Muscle layer of colon (tissue), 2 donors: ENCODE results near the gene LUM.
A peak's percentile ranks its signal among the peaks of the same experiment; 100 is the strongest.

Source experiments
- H3K27ac ChIP-seq: one replicate; pipeline ENCODE4 v1.7.0; 2013; ENCODE audit warnings: low read depth, mild to moderate bottlenecking, low read length, moderate library complexity
- H3K27me3 ChIP-seq, 2 donors: one replicate each; pipeline ENCODE4 v1.7.0; 2013; ENCODE audit warnings: low read length in 2 of 2, mild to moderate bottlenecking in 2 of 2; ENCODE audit not compliant: insufficient read depth in 2 of 2, control insufficient read depth in 1 of 2
- H3K36me3 ChIP-seq: one replicate; pipeline ENCODE4 v1.7.0; 2013; ENCODE audit warnings: mild to moderate bottlenecking, low read length; ENCODE audit not compliant: insufficient read depth
- H3K4me1 ChIP-seq: one replicate; pipeline ENCODE4 v1.7.0; 2013; ENCODE audit warnings: mild to moderate bottlenecking, low read length; ENCODE audit not compliant: insufficient read depth
- H3K4me3 ChIP-seq, 2 donors: one replicate each; pipeline ENCODE4 v1.7.0; 2013; ENCODE audit warnings: low read length in 2 of 2, low read depth in 1 of 2, mild to moderate bottlenecking in 1 of 2, moderate library complexity in 1 of 2
- H3K9ac ChIP-seq: one replicate; pipeline ENCODE4 v1.7.0; 2013; ENCODE audit warnings: low read length
- H3K9me3 ChIP-seq: one replicate; pipeline ENCODE4 v1.7.0; 2013; ENCODE audit warnings: mild to moderate bottlenecking, low read length
- donor health status: abdominal sarcoma.
- donor health status: Adenocarcinoma of cecum.

LUM gene, protein sequence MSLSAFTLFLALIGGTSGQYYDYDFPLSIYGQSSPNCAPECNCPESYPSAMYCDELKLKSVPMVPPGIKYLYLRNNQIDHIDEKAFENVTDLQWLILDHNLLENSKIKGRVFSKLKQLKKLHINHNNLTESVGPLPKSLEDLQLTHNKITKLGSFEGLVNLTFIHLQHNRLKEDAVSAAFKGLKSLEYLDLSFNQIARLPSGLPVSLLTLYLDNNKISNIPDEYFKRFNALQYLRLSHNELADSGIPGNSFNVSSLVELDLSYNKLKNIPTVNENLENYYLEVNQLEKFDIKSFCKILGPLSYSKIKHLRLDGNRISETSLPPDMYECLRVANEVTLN

GRCh38 chr12:91111366-91112325, at the start of gene LUM:
Gene LUM (minus strand): TSS chr12:91111494. CDS start chr12:91108979, 2,515 bp downstream.
- no peaks in the 10 kb centered on the region for H3K27me3 ChIP-seq
- H3K9ac ChIP-seq = peak within 1 kb of the TSS; percentile 4
- no peaks in the 10 kb centered on the region for H3K36me3 ChIP-seq
- no peaks in the 10 kb centered on the region for H3K9me3 ChIP-seq
- H3K27ac ChIP-seq = peak within 1 kb of the TSS; percentile 19
- peaks cover 10% of the 10 kb centered on the region for H3K4me1 ChIP-seq
- H3K4me3 ChIP-seq = peak within 1 kb of the TSS in 1 of 2 donors; percentile 47

DNA sequence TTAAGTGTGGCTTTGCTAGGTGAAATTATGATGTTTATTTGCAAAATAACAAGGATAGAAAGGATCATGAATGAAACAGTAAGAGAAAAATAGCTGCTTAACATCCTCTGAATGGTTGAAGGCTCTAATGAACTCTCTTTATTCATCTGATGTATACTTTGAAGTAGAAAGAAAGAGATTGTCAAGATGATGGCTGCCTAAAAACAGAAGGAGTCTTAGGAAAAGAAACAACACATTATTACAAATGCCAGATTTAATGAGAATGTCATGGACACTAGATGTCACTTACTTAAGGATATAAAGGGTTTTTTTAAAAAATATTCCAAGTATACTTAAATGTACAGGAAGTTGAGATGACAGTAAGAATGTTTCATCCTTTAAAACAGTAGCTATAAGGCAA, 49.7 kb upstream of the LUM start:
- no peaks in the 10 kb centered on the region for H3K27me3 ChIP-seq
- peaks cover 9% of the 10 kb centered on the region for H3K36me3 ChIP-seq
- H3K9ac ChIP-seq = no peak overlapping the region
- H3K4me1 ChIP-seq = no peaks in the 10 kb centered on the region
- H3K4me3 ChIP-seq = no peak overlapping the region
- no peak overlapping the region for H3K27ac ChIP-seq
- H3K9me3 ChIP-seq = no peaks in the 10 kb centered on the region

DNA sequence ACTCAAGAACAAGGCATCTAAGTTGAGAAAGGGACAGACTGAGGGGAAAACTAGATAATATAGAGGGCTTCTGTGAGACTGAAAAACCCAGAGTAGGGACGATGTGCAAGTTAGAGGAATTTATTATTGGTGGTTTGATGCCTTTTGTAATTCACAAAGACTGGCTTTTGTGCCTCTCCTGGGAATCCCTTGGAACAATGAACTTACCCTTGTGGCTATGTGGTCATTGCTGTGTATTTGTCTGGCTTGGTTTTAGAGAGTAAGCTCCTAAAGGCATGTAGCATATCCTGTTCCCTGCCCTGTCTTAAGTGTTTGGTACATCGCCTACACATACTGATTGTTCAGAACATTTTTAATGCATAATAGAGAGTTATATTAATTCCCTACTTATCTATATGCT, 44.7 kb upstream of the LUM start:
- H3K9ac ChIP-seq = no peak overlapping the region
- H3K9me3 ChIP-seq = no peaks in the 10 kb centered on the region
- H3K27me3 ChIP-seq = no peaks in the 10 kb centered on the region
- no peak overlapping the region for H3K4me3 ChIP-seq
- H3K4me1 ChIP-seq = no peaks in the 10 kb centered on the region
- H3K36me3 ChIP-seq = no peaks in the 10 kb centered on the region
- H3K27ac ChIP-seq = no peak overlapping the region

- H3K36me3 ChIP-seq = no peaks in the 10 kb centered on the region
- no peaks in the 10 kb centered on the region for H3K27me3 ChIP-seq
- no peaks in the 10 kb centered on the region for H3K9me3 ChIP-seq
- no peak overlapping the region for H3K4me3 ChIP-seq
- no peaks in the 10 kb centered on the region for H3K4me1 ChIP-seq
- H3K9ac ChIP-seq = no peak overlapping the region
- no peak overlapping the region for H3K27ac ChIP-seq
Measured at GRCh38 chr12:91154131-91154530, 42.8 kb upstream of the LUM start.

GRCh38 chr12:91144053-91144452, 32.8 kb upstream of the LUM start:
- Histone ChIP-seq H3K4me3 (no peak overlapping the region), H3K36me3 (peaks cover 4% of the 10 kb centered on the region), H3K4me1 (peaks cover 35% of the 10 kb centered on the region), H3K27me3 (no peaks in the 10 kb centered on the region), H3K9ac (no peak overlapping the region), H3K9me3 (no peaks in the 10 kb centered on the region), H3K27ac (no peak overlapping the region)

DNA sequence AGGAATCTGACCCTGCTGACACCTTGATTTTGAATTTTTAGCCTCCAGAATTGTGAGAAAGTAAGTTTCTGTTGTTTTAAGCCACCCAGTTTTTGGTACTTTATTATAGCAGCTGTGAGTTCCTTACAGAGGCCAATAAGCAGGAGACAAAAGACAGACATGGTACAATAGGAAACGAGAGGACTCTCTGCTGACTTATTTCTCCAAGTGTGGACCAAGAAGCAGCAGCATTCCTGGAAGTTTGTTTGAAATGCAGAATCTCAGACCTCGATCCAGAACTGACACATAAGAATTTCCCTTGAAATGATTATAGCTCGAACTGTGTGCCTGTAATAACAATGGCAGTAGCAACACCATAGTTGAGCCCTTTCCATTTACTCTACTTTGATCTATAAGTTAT, 31.9 kb upstream of the LUM start:
- Histone ChIP-seq H3K9ac (no peak overlapping the region), H3K27me3 (no peaks in the 10 kb centered on the region), H3K9me3 (no peaks in the 10 kb centered on the region), H3K27ac (peak overlapping the region; percentile 59), H3K4me1 (peaks cover 44% of the 10 kb centered on the region), H3K36me3 (peaks cover 4% of the 10 kb centered on the region), H3K4me3 (no peak overlapping the region)

- no peak overlapping the region for H3K9ac ChIP-seq
- no peaks in the 10 kb centered on the region for H3K9me3 ChIP-seq
- H3K27me3 ChIP-seq = no peaks in the 10 kb centered on the region
- no peak overlapping the region for H3K27ac ChIP-seq
- no peaks in the 10 kb centered on the region for H3K36me3 ChIP-seq
- peaks cover 52% of the 10 kb centered on the region for H3K4me1 ChIP-seq
- no peak overlapping the region for H3K4me3 ChIP-seq
Measured at GRCh38 chr12:91142221-91142631, 30.9 kb upstream of the LUM start.

DNA sequence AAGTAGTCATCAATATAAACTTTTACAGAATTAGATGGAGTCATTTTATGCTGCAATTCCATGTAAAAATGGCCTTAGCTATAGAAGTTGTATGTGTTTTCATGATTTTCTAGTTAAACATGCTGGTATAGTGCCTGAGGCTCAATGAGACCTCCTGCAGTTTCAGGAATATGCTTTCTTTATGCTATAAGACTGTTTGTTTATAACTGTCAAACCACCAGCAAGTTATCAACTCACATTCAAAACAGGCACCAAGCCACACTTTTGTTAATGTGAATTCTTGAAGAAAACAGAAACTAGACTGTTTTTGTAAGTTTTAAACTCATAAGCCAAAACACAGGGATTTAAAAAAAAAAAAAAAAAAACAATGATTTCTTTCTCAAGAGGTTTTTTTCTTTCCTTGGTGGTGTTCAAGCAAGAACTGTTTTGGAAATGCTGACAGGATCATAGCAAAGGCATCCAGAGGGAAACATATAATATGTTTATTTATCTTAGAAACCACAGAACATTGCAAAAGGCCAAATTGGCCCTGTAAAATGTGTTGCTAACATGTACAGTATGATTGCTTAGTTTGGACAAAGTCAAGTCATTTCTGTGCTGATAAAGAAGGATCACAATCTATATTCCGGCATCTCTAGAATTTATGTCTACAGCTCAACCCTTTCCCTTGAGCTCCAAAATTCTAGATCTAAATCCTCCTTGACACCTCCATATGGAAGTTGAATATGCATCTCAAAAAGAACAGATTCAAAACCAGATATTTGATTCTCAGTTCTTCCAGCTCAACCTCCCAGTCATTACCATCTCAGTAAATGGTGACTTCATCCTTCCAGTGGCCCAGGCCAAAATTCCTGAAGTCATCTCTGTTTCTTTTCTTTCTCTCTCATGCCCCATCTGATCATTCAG, 29.0 kb upstream of the LUM start:
- H3K9me3 ChIP-seq = no peaks in the 10 kb centered on the region
- no peaks in the 10 kb centered on the region for H3K36me3 ChIP-seq
- H3K27me3 ChIP-seq = no peaks in the 10 kb centered on the region
- H3K4me3 ChIP-seq = no peak overlapping the region
- H3K4me1 ChIP-seq = peaks cover 52% of the 10 kb centered on the region
- peak overlapping the region; percentile 19 for H3K27ac ChIP-seq
- no peak overlapping the region for H3K9ac ChIP-seq

- H3K27ac ChIP-seq = peak overlapping the region; percentile 19
Measured at GRCh38 chr12:91139286-91139685, 28.0 kb upstream of the LUM start.

GRCh38 chr12:91138337-91138920, 27.1 kb upstream of the LUM start:
- no peaks in the 10 kb centered on the region for H3K9me3 ChIP-seq
- H3K4me3 ChIP-seq = no peak overlapping the region
- H3K4me1 ChIP-seq = peaks cover 52% of the 10 kb centered on the region
- H3K27ac ChIP-seq = no peak overlapping the region
- H3K27me3 ChIP-seq = no peaks in the 10 kb centered on the region
- no peaks in the 10 kb centered on the region for H3K36me3 ChIP-seq
- no peak overlapping the region for H3K9ac ChIP-seq

More at GRCh38 chr12:91139286-91139685, 28.0 kb upstream of the LUM start:
- no peaks in the 10 kb centered on the region for H3K9me3 ChIP-seq
- no peaks in the 10 kb centered on the region for H3K36me3 ChIP-seq
- peaks cover 52% of the 10 kb centered on the region for H3K4me1 ChIP-seq
- no peak overlapping the region for H3K9ac ChIP-seq
- H3K4me3 ChIP-seq = no peak overlapping the region
- no peaks in the 10 kb centered on the region for H3K27me3 ChIP-seq
